D721Med (cell line): ENCODE measurements around the gene PIP5K1B.
A peak's percentile ranks its signal among the peaks of the same experiment; 100 is the strongest.

ENCODE experiments used
- DNase-seq: peaks from one replicate; pipeline ENCODE4 v3.0.0; 2011; ENCODE audit warnings: low spot score; ENCODE audit not compliant: insufficient read length
- FAIRE-seq: peaks from 2 replicates; lab custom pipeline; 2011; peaks lifted over from hg19 to GRCh38; lab: Jason Lieb, UNC
- CTCF ChIP-seq: IDR thresholded peaks from 2 replicates; pipeline ENCODE4 v1.5.1; 2012; ENCODE audit warnings: mild to moderate bottlenecking, control low read depth; ENCODE audit not compliant: insufficient read depth; ENCODE audit errors: missing control alignments

Gene PIP5K1B

GRCh38 chr9:69034071-69034470 lies 329.0 kb downstream of the PIP5K1B start:
- FAIRE-seq (no peak), DNase-seq (no peak)
- TF ChIP-seq CTCF, result no peak

GRCh38 chr9:69035438-69036308 lies 330.6 kb downstream of the PIP5K1B start, which contains the start of gene FXN:
Gene FXN (plus strand): TSS chr9:69035752. CDS start chr9:69035783, 31 bp downstream.
- DNase-seq (peak; percentile 85), FAIRE-seq (no peak)
- peak; percentile 71 for TF ChIP-seq CTCF

GRCh38 chr9:69036309-69036708 lies 331.3 kb downstream of the PIP5K1B start:
- no peak for DNase-seq
- no peak for FAIRE-seq
- no peak for TF ChIP-seq CTCF

- no peak for TF ChIP-seq CTCF
- FAIRE-seq, result no peak
These were observed 331.8 kb downstream of the PIP5K1B start for GRCh38 chr9:69036799-69037198.

GRCh38 chr9:69040646-69041045 lies 335.6 kb downstream of the PIP5K1B start:
- no peak for FAIRE-seq
- DNase-seq, result no peak
- TF ChIP-seq CTCF, result no peak

More at GRCh38 chr9:69036799-69037198, 331.8 kb downstream of the PIP5K1B start:
- no peak for DNase-seq

GRCh38 chr9:69044240-69045219 lies 339.5 kb downstream of the PIP5K1B start:
- DNase-seq, result no peak
- FAIRE-seq, result no peak
- TF ChIP-seq CTCF, result no peak
